Natural killer cell (primary cell): Measurements from ENCODE around the gene HHAT. TPM values are rescaled to one million over a fixed set of nuclear protein-coding genes. Genes with fewer than 3 reads are reported as not detected.

ENCODE experiments used
- ATAC-seq, 3 donors: fragments of 150-1000 bp in 2 of 3; fragments of 200-7000 bp in 1 of 3; cut with Tn5 transposase; 1 replicate in 1 of 3; 2 replicates in 2 of 3; pipeline ENCODE4 v1.10.0; 2021; ENCODE audit warnings: mild to moderate bottlenecking in 2 of 3, moderate library complexity in 2 of 3
- DNase-seq, 2 donors: peaks; one replicate each; pipeline versions ENCODE4 v3.0.0 to v3.0.0-alpha.2; 2013 to 2021; ENCODE audit warnings: mixed read lengths in 1 of 2
- H3K27ac ChIP-seq: one replicate; pipeline ENCODE4 v1.5.1; 2013; ENCODE audit warnings: mild to moderate bottlenecking, low read length
- H3K27me3 ChIP-seq: one replicate; pipeline ENCODE4 v1.6.1; 2013; ENCODE audit warnings: low read length; ENCODE audit not compliant: control insufficient read depth, insufficient read depth
- H3K36me3 ChIP-seq: one replicate; pipeline ENCODE4 v1.6.1; 2013; ENCODE audit warnings: low read length; ENCODE audit not compliant: control insufficient read depth, insufficient read depth
- H3K4me1 ChIP-seq: one replicate; pipeline ENCODE4 v1.6.1; 2013; ENCODE audit warnings: low read length; ENCODE audit not compliant: control insufficient read depth, insufficient read depth
- H3K4me3 ChIP-seq: one replicate; pipeline ENCODE4 v1.5.1; 2013; ENCODE audit warnings: low read length
- H3K9me3 ChIP-seq: one replicate; pipeline ENCODE4 v1.6.1; 2013; ENCODE audit warnings: low read length; ENCODE audit not compliant: control insufficient read depth, insufficient read depth
- H3K27ac Mint-ChIP-seq, 2 donors: one replicate each; pipeline ENCODE4 v1.8.0; 2022; ENCODE audit warnings: mild to moderate bottlenecking in 2 of 2, mixed read lengths in 2 of 2, moderate library complexity in 1 of 2
- H3K27me3 Mint-ChIP-seq, 2 donors: one replicate each; pipeline ENCODE4 v1.8.0; 2022; ENCODE audit warnings: low read depth in 2 of 2, mixed read lengths in 2 of 2
- H3K36me3 Mint-ChIP-seq: one replicate; pipeline ENCODE4 v1.8.0; 2022; ENCODE audit warnings: mixed read lengths
- H3K4me1 Mint-ChIP-seq, 2 donors: one replicate each; pipeline ENCODE4 v1.8.0; 2022; ENCODE audit warnings: mixed read lengths in 2 of 2
- H3K4me3 Mint-ChIP-seq: one replicate; pipeline ENCODE4 v1.8.0; 2022; ENCODE audit warnings: mild to moderate bottlenecking, moderate library complexity, mixed read lengths
- H3K9me3 Mint-ChIP-seq, 2 donors: one replicate each; pipeline ENCODE4 v1.8.0; 2022; ENCODE audit warnings: mixed read lengths in 2 of 2
- CTCF ChIP-seq: fragments of 200-600 bp; IDR thresholded peaks from one replicate; pipeline ENCODE4 v1.8.0; 2022; ENCODE audit warnings: antibody characterized with exemption
- WGBS: methylation state at CpG from one replicate; pipeline ENCODE4 v1.1.7; 2013; ENCODE audit warnings: missing lambda C conversion rate; ENCODE audit not compliant: insufficient coverage; 5-methylcytosine and 5-hydroxymethylcytosine counted together
- intact Hi-C: fragments of 100-400 bp; cut with micrococcal nuclease; formaldehyde crosslinking; loops from one replicate; pipeline ENCODE4 v1.14.2; 2022
- total RNA-seq, 4 donors: library from RNA; stranded (reverse); fragments of 120-200 nt in 1 of 4; gene quantifications; one replicate each; pipeline versions ENCODE4 v1.2.3 to v1.2.4, GENCODE V29; 2013 to 2022

Gene HHAT
- total RNA-seq, 3 donors from 2014 or later (not counting 1 experiment from before 2014, with no cell fraction given), result 0.79 to 1.1 (median 0.82) TPM

- H3K9me3 ChIP-seq, result no peaks in the 10 kb centered on the region
- no peak for TF ChIP-seq CTCF
- H3K9me3 Mint-ChIP-seq, result peaks cover 0 to 2% of the 10 kb centered on the region in 2 donors
- intact Hi-C loops, result no loop called here
- H3K27ac ChIP-seq, result no peak overlapping the region
- no peak for ATAC-seq
- H3K4me3 ChIP-seq, result no peak overlapping the region
- H3K4me1 Mint-ChIP-seq, result peaks cover 6 to 8% of the 10 kb centered on the region in 2 donors
- peaks cover 7 to 14% of the 10 kb centered on the region in 2 donors for H3K27me3 Mint-ChIP-seq
- no peaks in the 10 kb centered on the region for H3K36me3 Mint-ChIP-seq
- no peak overlapping the region for H3K27ac Mint-ChIP-seq
- H3K4me3 Mint-ChIP-seq, result no peak overlapping the region
- H3K27me3 ChIP-seq, result peaks cover 4% of the 10 kb centered on the region
- no peak for DNase-seq
- no peaks in the 10 kb centered on the region for H3K36me3 ChIP-seq
- 73% methylated on average over 1 of the region's 1 CpG for WGBS
- H3K4me1 ChIP-seq, result peaks cover 8% of the 10 kb centered on the region
Observed at GRCh38 chr1:210323957-210324356, 4.7 kb upstream of the HHAT start.

- TF ChIP-seq CTCF, result no peak
- WGBS, result 92% methylated on average over 1 of the region's 1 CpG
- Mint-ChIP-seq H3K27ac (no peak overlapping the region), H3K4me3 (no peak overlapping the region), H3K9me3 (peaks cover 0 to 2% of the 10 kb centered on the region in 2 donors), H3K27me3 (peaks cover 11 to 17% of the 10 kb centered on the region in 2 donors), H3K36me3 (no peaks in the 10 kb centered on the region), H3K4me1 (peaks cover 6 to 14% of the 10 kb centered on the region in 2 donors)
- intact Hi-C loops, result no loop called here
- Histone ChIP-seq H3K27ac (no peak overlapping the region), H3K27me3 (peaks cover 4% of the 10 kb centered on the region), H3K36me3 (no peaks in the 10 kb centered on the region), H3K4me1 (peaks cover 8% of the 10 kb centered on the region), H3K4me3 (no peak overlapping the region), H3K9me3 (no peaks in the 10 kb centered on the region)
- ATAC-seq (no peak), DNase-seq (no peak)
Observed at GRCh38 chr1:210325026-210325670, 3.6 kb upstream of the HHAT start.

GRCh38 chr1:210328032-210328745 lies 513 bp upstream of the HHAT start:
- no peaks in the 10 kb centered on the region for H3K36me3 Mint-ChIP-seq
- WGBS, result 29% methylated on average over 17 of the region's 19 CpGs
- no peak overlapping the region for H3K27ac Mint-ChIP-seq
- H3K4me1 Mint-ChIP-seq, result peaks cover 11 to 21% of the 10 kb centered on the region in 2 donors
- peaks cover 7 to 20% of the 10 kb centered on the region in 2 donors for H3K27me3 Mint-ChIP-seq
- ATAC-seq (no peak), DNase-seq (no peak)
- intact Hi-C loops, result no loop called here
- no peaks in the 10 kb centered on the region for H3K9me3 ChIP-seq
- H3K36me3 ChIP-seq, result no peaks in the 10 kb centered on the region
- no peak for TF ChIP-seq CTCF
- H3K27ac ChIP-seq, result peak overlapping the region; percentile 55
- peak overlapping the region; percentile 53 for H3K4me3 ChIP-seq
- H3K4me1 ChIP-seq, result peaks cover 10% of the 10 kb centered on the region
- no peaks in the 10 kb centered on the region for H3K27me3 ChIP-seq
- H3K4me3 Mint-ChIP-seq, result peak overlapping the region; percentile 91
- H3K9me3 Mint-ChIP-seq, result peaks cover 0 to 2% of the 10 kb centered on the region in 2 donors
